Measurements from ENCODE around the gene EFNA3.

GRCh38 chr1:155080312-155081228, 1.9 kb downstream of the EFNA3 start:
- TF ChIP-seq CTCF (IDR thresholded peaks at IDR 0.05) (no peak), POLR2A (IDR thresholded peaks at IDR 0.05) (no peak)
